Fibroblast of lung (primary cell): ENCODE results near the gene NAA60.

Experiments
- EZH2 ChIP-seq: IDR thresholded peaks from 2 replicates; pipeline ENCODE4 v1.5.1; 2012; ENCODE audit warnings: low read length, control low read depth, mild to moderate bottlenecking; ENCODE audit errors: missing control alignments
- TF ChIP-seq, protein P1 (sequence below), 2 donors: IDR thresholded peaks in 1 of 2; conservative IDR thresholded peaks in 1 of 2; 1 replicate in 1 of 2; 2 replicates in 1 of 2; pipeline ENCODE4 v1.5.1; 2011 to 2012; ENCODE audit warnings: low read length in 2 of 2, control low read depth in 1 of 2, inconsistent platforms in 1 of 2, low read depth in 1 of 2, mild to moderate bottlenecking in 1 of 2

GRCh38 chr16:3458278-3458851 lies 14.9 kb downstream of the NAA60 start:
- TF ChIP-seq, protein P1, sequence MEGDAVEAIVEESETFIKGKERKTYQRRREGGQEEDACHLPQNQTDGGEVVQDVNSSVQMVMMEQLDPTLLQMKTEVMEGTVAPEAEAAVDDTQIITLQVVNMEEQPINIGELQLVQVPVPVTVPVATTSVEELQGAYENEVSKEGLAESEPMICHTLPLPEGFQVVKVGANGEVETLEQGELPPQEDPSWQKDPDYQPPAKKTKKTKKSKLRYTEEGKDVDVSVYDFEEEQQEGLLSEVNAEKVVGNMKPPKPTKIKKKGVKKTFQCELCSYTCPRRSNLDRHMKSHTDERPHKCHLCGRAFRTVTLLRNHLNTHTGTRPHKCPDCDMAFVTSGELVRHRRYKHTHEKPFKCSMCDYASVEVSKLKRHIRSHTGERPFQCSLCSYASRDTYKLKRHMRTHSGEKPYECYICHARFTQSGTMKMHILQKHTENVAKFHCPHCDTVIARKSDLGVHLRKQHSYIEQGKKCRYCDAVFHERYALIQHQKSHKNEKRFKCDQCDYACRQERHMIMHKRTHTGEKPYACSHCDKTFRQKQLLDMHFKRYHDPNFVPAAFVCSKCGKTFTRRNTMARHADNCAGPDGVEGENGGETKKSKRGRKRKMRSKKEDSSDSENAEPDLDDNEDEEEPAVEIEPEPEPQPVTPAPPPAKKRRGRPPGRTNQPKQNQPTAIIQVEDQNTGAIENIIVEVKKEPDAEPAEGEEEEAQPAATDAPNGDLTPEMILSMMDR (conservative IDR thresholded peaks at IDR 0.05 in 1 of 2, IDR thresholded peaks at IDR 0.05 in 1 of 2; ENCODE audit: low read depth in 1 of 2, low read length in 2 of 2), result no peak
- TF ChIP-seq EZH2, result no peak
